Adrenal gland (tissue), 5 donors: ENCODE measurements around the gene PDGFD.

Experiments
- POLR2A ChIP-seq, 2 donors: fragments of 450-650 bp; IDR thresholded peaks; one replicate each; pipeline ENCODE4 v1.6.1; 2017; ENCODE audit warnings: antibody characterized with exemption in 2 of 2, mild to moderate bottlenecking in 2 of 2, moderate library complexity in 1 of 2
- TF ChIP-seq, protein P1 (sequence below), 6 experiments: fragments of 450-650 bp in 4 of 6; fragments of 200-600 bp in 2 of 6; sonication (generic) in 1 of 6; IDR thresholded peaks; 1 replicate in 5 of 6; 2 replicates in 1 of 6; pipeline versions ENCODE4 v1.5.1 to v1.8.0; 2016 to 2021; ENCODE audit warnings: antibody characterized with exemption in 6 of 6, mild to moderate bottlenecking in 2 of 6, moderate library complexity in 1 of 6
- donor health status: DM: no; HTN: no; CAD: no.

- TF ChIP-seq POLR2A (IDR thresholded peaks at IDR 0.05), result no peak
- TF ChIP-seq, protein P1, sequence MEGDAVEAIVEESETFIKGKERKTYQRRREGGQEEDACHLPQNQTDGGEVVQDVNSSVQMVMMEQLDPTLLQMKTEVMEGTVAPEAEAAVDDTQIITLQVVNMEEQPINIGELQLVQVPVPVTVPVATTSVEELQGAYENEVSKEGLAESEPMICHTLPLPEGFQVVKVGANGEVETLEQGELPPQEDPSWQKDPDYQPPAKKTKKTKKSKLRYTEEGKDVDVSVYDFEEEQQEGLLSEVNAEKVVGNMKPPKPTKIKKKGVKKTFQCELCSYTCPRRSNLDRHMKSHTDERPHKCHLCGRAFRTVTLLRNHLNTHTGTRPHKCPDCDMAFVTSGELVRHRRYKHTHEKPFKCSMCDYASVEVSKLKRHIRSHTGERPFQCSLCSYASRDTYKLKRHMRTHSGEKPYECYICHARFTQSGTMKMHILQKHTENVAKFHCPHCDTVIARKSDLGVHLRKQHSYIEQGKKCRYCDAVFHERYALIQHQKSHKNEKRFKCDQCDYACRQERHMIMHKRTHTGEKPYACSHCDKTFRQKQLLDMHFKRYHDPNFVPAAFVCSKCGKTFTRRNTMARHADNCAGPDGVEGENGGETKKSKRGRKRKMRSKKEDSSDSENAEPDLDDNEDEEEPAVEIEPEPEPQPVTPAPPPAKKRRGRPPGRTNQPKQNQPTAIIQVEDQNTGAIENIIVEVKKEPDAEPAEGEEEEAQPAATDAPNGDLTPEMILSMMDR (IDR thresholded peaks at IDR 0.05), result no peak
Measured at GRCh38 chr11:103888541-103888951, 275.4 kb downstream of the PDGFD start.
